A549 (cell line): Measurements from ENCODE around the gene MAP3K20. TPM values are rescaled to one million over a fixed set of nuclear protein-coding genes. Genes with fewer than 3 reads are reported as not detected.

Experiments used
- ATAC-seq, 2 experiments: fragments of 200-7000 bp in 1 of 2; fragments of >200 bp in 1 of 2; cut with Nextera tagmentation in 1 of 2; cut with Tn5 transposase in 1 of 2; 3 replicates each; pipeline versions ENCODE4 v1.8.0 to v1.9.1; 2018 to 2020; ENCODE audit warnings: mild to moderate bottlenecking in 1 of 2, moderate library complexity in 1 of 2
- CTCF ChIA-PET: fragments of 300-600 bp; sonication (Branson Sonifier 250); formaldehyde crosslinking; extraction: SDS; loops from one replicate; lab custom pipeline; 2021; ENCODE audit warnings: antibody characterized with exemption, inconsistent platforms; lab: Yijun Ruan, JAX
- POLR2A ChIA-PET: fragments of 350-600 bp; formaldehyde crosslinking; extraction: SDS; loops from one replicate; lab custom pipeline; 2021; ENCODE audit warnings: antibody characterized with exemption, inconsistent platforms; lab: Yijun Ruan, JAX
- DNase-seq, 2 experiments: peaks; one replicate each; pipeline versions ENCODE4 v3.0.0 to v3.0.0-alpha.2; 2011 to 2016; ENCODE audit warnings: low read depth in 1 of 2, low spot score in 1 of 2
- FAIRE-seq: peaks from 2 replicates; lab custom pipeline; 2011; peaks lifted over from hg19 to GRCh38; lab: Jason Lieb, UNC
- H3K27ac ChIP-seq, 2 experiments: fragments of >200 bp; sonication (Bioruptor Twin); formaldehyde crosslinking; 3 replicates each; pipeline ENCODE4 v1.5.1; 2016 to 2017
- H3K4me1 ChIP-seq: fragments of >200 bp; sonication (Bioruptor Twin); formaldehyde crosslinking; 3 replicates; pipeline ENCODE4 v1.6.1; 2016
- H3K4me2 ChIP-seq: fragments of >200 bp; sonication (Bioruptor Twin); formaldehyde crosslinking; 3 replicates; pipeline ENCODE4 v1.6.1; 2016
- H3K4me3 ChIP-seq: fragments of >200 bp; sonication (Bioruptor Twin); formaldehyde crosslinking; 3 replicates; pipeline ENCODE4 v1.5.1; 2016
- H3K9me3 ChIP-seq: fragments of >200 bp; sonication (Bioruptor Twin); formaldehyde crosslinking; 3 replicates; pipeline ENCODE4 v1.6.1; 2016
- CBX2 ChIP-seq: fragments of 200-600 bp; sonication (generic); IDR thresholded peaks from 2 replicates; pipeline ENCODE4 v1.6.1; 2016; ENCODE audit warnings: low read depth, mild to moderate bottlenecking, borderline replicate concordance
- CBX8 ChIP-seq: fragments of 200-600 bp; sonication (generic); IDR thresholded peaks from 2 replicates; pipeline ENCODE4 v1.6.1; 2016
- CEBPB ChIP-seq, 2 experiments: fragments of >200 bp in 1 of 2; sonication (Bioruptor Twin) in 1 of 2; formaldehyde crosslinking in 1 of 2; IDR thresholded peaks; 2 replicates each; pipeline ENCODE4 v1.6.1; 2012 to 2016
- CHD2 ChIP-seq: fragments of 150-350 bp; IDR thresholded peaks from 2 replicates; pipeline ENCODE4 v1.6.1; 2014; ENCODE audit warnings: low read length; ENCODE audit not compliant: partially characterized antibody
- EHMT2 ChIP-seq: fragments of 200-600 bp; sonication (generic); IDR thresholded peaks from 2 replicates; pipeline ENCODE4 v1.6.1; 2016; ENCODE audit warnings: antibody characterized with exemption, low read depth, mild to moderate bottlenecking, moderate library complexity
- ESRRA ChIP-seq: fragments of 150-350 bp; IDR thresholded peaks from 2 replicates; pipeline ENCODE4 v1.6.1; 2014; ENCODE audit warnings: mild to moderate bottlenecking, low read length, borderline replicate concordance
- FOSB ChIP-seq: fragments of 250-450 bp; sonication (Bioruptor Pico); IDR thresholded peaks from 2 replicates; pipeline ENCODE4 v1.5.0; 2020; ENCODE audit warnings: mild to moderate bottlenecking, moderate library complexity
- GATA3 ChIP-seq: IDR thresholded peaks from 2 replicates; pipeline ENCODE4 v1.6.1; 2012; ENCODE audit warnings: borderline replicate concordance
- HDAC2 ChIP-seq: fragments of 200-600 bp; sonication (generic); IDR thresholded peaks from 2 replicates; pipeline ENCODE4 v1.6.1; 2016
- HOXB13 ChIP-seq: fragments of 250-450 bp; sonication (Bioruptor Pico); IDR thresholded peaks from 2 replicates; pipeline ENCODE4 v1.5.0; 2020; ENCODE audit warnings: low read depth, mild to moderate bottlenecking, moderate library complexity
- JUN ChIP-seq, 2 experiments: fragments of >200 bp; sonication (Bioruptor Twin); formaldehyde crosslinking; IDR thresholded peaks; 2 replicates in 1 of 2; 3 replicates in 1 of 2; pipeline ENCODE4 v1.6.1; 2016 to 2017
- JUNB ChIP-seq: fragments of >200 bp; sonication (Bioruptor Twin); formaldehyde crosslinking; IDR thresholded peaks from 2 replicates; pipeline ENCODE4 v1.6.1; 2016
- MAZ ChIP-seq: fragments of 150-350 bp; IDR thresholded peaks from 2 replicates; pipeline ENCODE4 v1.6.1; 2014; ENCODE audit warnings: antibody characterized with exemption, low read depth, low read length, borderline replicate concordance
- MYC ChIP-seq: IDR thresholded peaks from 2 replicates; pipeline ENCODE4 v1.6.1; 2012; ENCODE audit warnings: mild to moderate bottlenecking, inconsistent platforms, low read length, improper control_type of control experiment, borderline replicate concordance
- NFE2L2 ChIP-seq: fragments of 150-350 bp; conservative IDR thresholded peaks from 2 replicates; pipeline ENCODE4 v1.6.1; 2014; ENCODE audit warnings: low read length
- NR3C1 ChIP-seq: fragments of >200 bp; sonication (Bioruptor Twin); formaldehyde crosslinking; IDR thresholded peaks from 3 replicates; pipeline ENCODE4 v1.6.1; 2017
- PHF8 ChIP-seq: fragments of 200-600 bp; sonication (generic); IDR thresholded peaks from 2 replicates; pipeline ENCODE4 v1.6.1; 2016; ENCODE audit warnings: low read depth, mild to moderate bottlenecking, antibody characterized with exemption, moderate library complexity, borderline replicate concordance
- POLR2A ChIP-seq: IDR thresholded peaks from 2 replicates; pipeline ENCODE4 v1.6.1; 2012; ENCODE audit warnings: mild to moderate bottlenecking, low read length
- RAD21 ChIP-seq, 2 experiments: fragments of >200 bp in 1 of 2; sonication (Bioruptor Twin) in 1 of 2; formaldehyde crosslinking in 1 of 2; IDR thresholded peaks in 1 of 2; conservative IDR thresholded peaks in 1 of 2; 2 replicates in 1 of 2; 3 replicates in 1 of 2; pipeline ENCODE4 v1.6.1; 2012 to 2018; ENCODE audit warnings: inconsistent platforms in 1 of 2
- RARB ChIP-seq: fragments of 250-450 bp; sonication (Bioruptor Pico); IDR thresholded peaks from 2 replicates; pipeline ENCODE4 v1.8.0; 2021; ENCODE audit warnings: mild to moderate bottlenecking, moderate library complexity
- RCOR1 ChIP-seq: fragments of 150-350 bp; IDR thresholded peaks from 2 replicates; pipeline ENCODE4 v1.6.1; 2014; ENCODE audit warnings: antibody characterized with exemption, low read length, low read depth
- RNF2 ChIP-seq: fragments of 200-600 bp; sonication (generic); IDR thresholded peaks from 2 replicates; pipeline ENCODE4 v1.6.1; 2016; ENCODE audit warnings: low read depth, mild to moderate bottlenecking, antibody characterized with exemption, moderate library complexity, borderline replicate concordance
- SMC3 ChIP-seq: fragments of >200 bp; sonication (Bioruptor Twin); formaldehyde crosslinking; IDR thresholded peaks from 3 replicates; pipeline ENCODE4 v1.6.1; 2018; ENCODE audit warnings: inconsistent platforms
- SREBF2 ChIP-seq: fragments of 450-650 bp; IDR thresholded peaks from 2 replicates; pipeline ENCODE4 v1.6.1; 2014; ENCODE audit warnings: mild to moderate bottlenecking, moderate library complexity
- TP53 ChIP-seq: fragments of 250-450 bp; sonication (Bioruptor Pico); IDR thresholded peaks from 2 replicates; pipeline ENCODE4 v1.5.0; 2021; ENCODE audit warnings: mild to moderate bottlenecking, moderate library complexity
- ZFP36 ChIP-seq: fragments of 450-650 bp; IDR thresholded peaks from 2 replicates; pipeline ENCODE4 v1.6.1; 2014; ENCODE audit warnings: borderline replicate concordance; ENCODE audit not compliant: partially characterized antibody
- ZSCAN20 ChIP-seq: fragments of 250-450 bp; sonication (Bioruptor Pico); IDR thresholded peaks from 2 replicates; pipeline ENCODE4 v1.8.0; 2022; ENCODE audit warnings: mild to moderate bottlenecking, moderate library complexity
- WGBS: methylation state at CpG from one replicate; pipeline ENCODE4 v1.1.6; 2017; ENCODE audit errors: missing lambda C conversion rate; 5-methylcytosine and 5-hydroxymethylcytosine counted together
- polyA minus RNA-seq: library from RNA; depleted of rRNA, polyadenylated mRNA; stranded (reverse); fragments of >200 nt; gene quantifications from 2 replicates; pipeline ENCODE4 v1.2.3, GENCODE V29; 2011; rRNA and poly(A)+ RNA removed
- polyA plus RNA-seq, 4 experiments: library from polyadenylated mRNA; depleted of rRNA in 3 of 4; stranded (reverse); fragments of >200 nt; fragmentation: RNase III in 1 of 4; extraction: RNeasy Plus Mini Kit Qiagen cat#74134 plus additional on column Dnase treatment in 1 of 4; gene quantifications; 2 replicates in 3 of 4; 3 replicates in 1 of 4; pipeline ENCODE4 v1.2.3, GENCODE V29; 2011 to 2017
- TF ChIP-seq, protein P1 (sequence below): fragments of >200 bp; sonication (Bioruptor Twin); formaldehyde crosslinking; IDR thresholded peaks from 3 replicates; pipeline ENCODE4 v1.6.1; 2016
- TF ChIP-seq, protein P2 (sequence below): IDR thresholded peaks from 2 replicates; pipeline ENCODE4 v1.6.1; 2012
- TF ChIP-seq, protein P3 (sequence below): IDR thresholded peaks from 2 replicates; pipeline ENCODE4 v1.6.1; 2012
- TF ChIP-seq, protein P4 (sequence below): fragments of 250-450 bp; sonication (Bioruptor Pico); IDR thresholded peaks from 2 replicates; pipeline ENCODE4 v1.5.0; 2020; ENCODE audit warnings: low read depth, mild to moderate bottlenecking, moderate library complexity
- TF ChIP-seq, protein P5 (sequence below): fragments of 450-650 bp; IDR thresholded peaks from 2 replicates; pipeline ENCODE4 v1.6.1; 2014; ENCODE audit warnings: antibody characterized with exemption
- TF ChIP-seq, protein P6 (sequence below): fragments of >200 bp; sonication (Bioruptor Twin); formaldehyde crosslinking; IDR thresholded peaks from 3 replicates; pipeline ENCODE4 v1.5.1; 2016
- TF ChIP-seq, protein P7 (sequence below): IDR thresholded peaks from 2 replicates; pipeline ENCODE4 v1.6.1; 2012; ENCODE audit warnings: low read depth, borderline replicate concordance

MAP3K20 gene
- polyA plus RNA-seq (2011; rRNA removed) (76.7 and 80.7 TPM in 2 replicates), polyA plus RNA-seq (2017; fragmentation: RNase III; extraction: RNeasy Plus Mini Kit Qiagen cat#74134 plus additional on column Dnase treatment) (34.1 to 34.7 TPM (median 34.2 TPM) in 3 replicates), polyA minus RNA-seq (52.0 and 55.0 TPM in 2 replicates)
- 13.8 and 14.9 TPM in 2 replicates for polyA plus RNA-seq (2012; cell fraction: cytosol; rRNA removed)
- polyA plus RNA-seq (2012; cell fraction: nucleus; rRNA removed), result 6.8 and 8.7 TPM in 2 replicates

DNA sequence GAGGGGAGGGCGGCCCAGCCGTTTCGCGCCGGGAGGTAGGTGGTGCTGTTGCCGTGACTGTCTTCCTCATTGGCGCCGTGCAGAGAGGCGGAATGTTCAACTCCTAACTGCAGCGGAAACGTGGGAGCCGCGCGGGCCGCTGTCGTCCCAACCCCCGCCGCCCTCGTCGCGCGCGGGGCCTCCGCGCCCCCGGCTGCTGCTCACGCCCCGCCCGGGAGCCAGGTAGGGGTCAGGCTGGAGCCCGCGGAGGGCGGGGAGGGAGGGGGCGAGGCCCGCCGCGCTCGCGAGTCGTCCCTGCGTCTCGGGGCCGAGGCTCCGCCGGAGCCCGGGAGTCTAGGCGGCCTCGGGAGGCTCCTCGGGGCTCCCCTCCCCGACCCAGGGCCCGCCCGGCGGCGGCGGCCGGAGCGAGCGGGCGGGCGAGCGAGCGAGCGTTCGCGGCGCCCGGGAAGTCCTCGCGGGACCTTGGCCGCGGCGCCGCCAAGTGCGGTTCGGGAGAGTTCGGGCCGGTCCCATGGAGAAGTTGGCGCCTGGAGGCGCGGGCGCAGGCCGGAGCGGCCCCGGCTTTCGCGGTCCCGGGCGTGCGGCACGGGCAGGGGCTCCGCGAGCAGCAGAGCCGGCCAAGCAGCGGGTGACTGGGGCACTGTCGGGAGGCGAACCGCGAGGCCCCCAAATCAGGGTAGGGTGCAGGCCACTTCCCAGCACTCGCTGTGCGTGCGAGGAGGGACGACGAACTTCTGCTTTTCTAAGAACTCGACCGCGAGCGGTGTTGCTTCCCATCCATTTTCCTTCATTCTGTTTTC, at the start of gene MAP3K20:
Gene MAP3K20 (plus strand): TSS at position 66 of the 800 bp plus-strand sequence. CDS start 15,186 bp downstream, outside the sequence.
- Histone ChIP-seq H3K27ac (peak within 1 kb of the TSS; percentile 94 to 98), H3K4me1 (peaks cover 36% of the 10 kb centered on the region), H3K4me2 (peak within 1 kb of the TSS; percentile 98), H3K4me3 (peak within 1 kb of the TSS; percentile 88), H3K9me3 (no peaks in the 10 kb centered on the region)
- WGBS, result 0% methylated on average over 20 of the region's 106 CpGs
- no peak for FAIRE-seq
- POLR2A ChIA-PET, result interaction anchor here (0.6 to 1.3 kb wide), 2 partner anchors 44 to 84 kb away, joined by 4 read pairs; no protein-coding TSS in a partner anchor
- ATAC-seq, result peak; percentile 80 to 84
- CTCF ChIA-PET, result interaction anchor here (0.7 to 1.6 kb wide), 6 partner anchors 15 to 135 kb away, joined by 3 to 6 read pairs (median 4); no protein-coding TSS in a partner anchor
- peak in 1 of 2 experiments; percentile 77 for DNase-seq
- TF ChIP-seq, protein P1, sequence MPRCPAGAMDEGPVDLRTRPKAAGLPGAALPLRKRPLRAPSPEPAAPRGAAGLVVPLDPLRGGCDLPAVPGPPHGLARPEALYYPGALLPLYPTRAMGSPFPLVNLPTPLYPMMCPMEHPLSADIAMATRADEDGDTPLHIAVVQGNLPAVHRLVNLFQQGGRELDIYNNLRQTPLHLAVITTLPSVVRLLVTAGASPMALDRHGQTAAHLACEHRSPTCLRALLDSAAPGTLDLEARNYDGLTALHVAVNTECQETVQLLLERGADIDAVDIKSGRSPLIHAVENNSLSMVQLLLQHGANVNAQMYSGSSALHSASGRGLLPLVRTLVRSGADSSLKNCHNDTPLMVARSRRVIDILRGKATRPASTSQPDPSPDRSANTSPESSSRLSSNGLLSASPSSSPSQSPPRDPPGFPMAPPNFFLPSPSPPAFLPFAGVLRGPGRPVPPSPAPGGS, result peak; percentile 42; the same call in 2 of the 3 replicates
- TF ChIP-seq NFE2L2 (no peak), HDAC2 (no peak), ZFP36 (no peak), RCOR1 (no peak), PHF8 (peak; percentile 18; the same call in 1 of the 2 replicates), CHD2 (no peak), HOXB13 (CRISPR knock-in tag) (no peak), SREBF2 (no peak), RAD21 (conservative IDR thresholded peaks at IDR 0.05 in 1 of 2, IDR thresholded peaks at IDR 0.05 in 1 of 2) (peak; percentile 60 to 76), ZSCAN20 (no peak), SMC3 (peak; percentile 63), CBX8 (no peak), FOSB (CRISPR knock-in tag) (no peak), JUN (IDR thresholded peaks at IDR 0.05) (peak; percentile 76 to 79; a peak in 3 of 5 replicates), EHMT2 (no peak), RNF2 (no peak), POLR2A (peak; percentile 60), GATA3 (no peak; the same call in 1 of the 2 replicates), ESRRA (no peak), CBX2 (no peak), CEBPB (IDR thresholded peaks at IDR 0.05) (no peak), JUNB (no peak), MYC (no peak), TP53 (CRISPR knock-in tag) (0 out of 2 replicates have a peak, but pooled peaks have one; percentile 3), NR3C1 (no peak), RARB (CRISPR knock-in tag) (no peak), MAZ (no peak)
- TF ChIP-seq, protein P2, sequence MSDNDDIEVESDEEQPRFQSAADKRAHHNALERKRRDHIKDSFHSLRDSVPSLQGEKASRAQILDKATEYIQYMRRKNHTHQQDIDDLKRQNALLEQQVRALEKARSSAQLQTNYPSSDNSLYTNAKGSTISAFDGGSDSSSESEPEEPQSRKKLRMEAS, result peak; percentile 73
- TF ChIP-seq, protein P3, sequence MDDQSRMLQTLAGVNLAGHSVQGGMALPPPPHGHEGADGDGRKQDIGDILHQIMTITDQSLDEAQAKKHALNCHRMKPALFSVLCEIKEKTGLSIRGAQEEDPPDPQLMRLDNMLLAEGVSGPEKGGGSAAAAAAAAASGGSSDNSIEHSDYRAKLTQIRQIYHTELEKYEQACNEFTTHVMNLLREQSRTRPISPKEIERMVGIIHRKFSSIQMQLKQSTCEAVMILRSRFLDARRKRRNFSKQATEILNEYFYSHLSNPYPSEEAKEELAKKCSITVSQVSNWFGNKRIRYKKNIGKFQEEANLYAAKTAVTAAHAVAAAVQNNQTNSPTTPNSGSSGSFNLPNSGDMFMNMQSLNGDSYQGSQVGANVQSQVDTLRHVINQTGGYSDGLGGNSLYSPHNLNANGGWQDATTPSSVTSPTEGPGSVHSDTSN, result no peak
- TF ChIP-seq, protein P4, sequence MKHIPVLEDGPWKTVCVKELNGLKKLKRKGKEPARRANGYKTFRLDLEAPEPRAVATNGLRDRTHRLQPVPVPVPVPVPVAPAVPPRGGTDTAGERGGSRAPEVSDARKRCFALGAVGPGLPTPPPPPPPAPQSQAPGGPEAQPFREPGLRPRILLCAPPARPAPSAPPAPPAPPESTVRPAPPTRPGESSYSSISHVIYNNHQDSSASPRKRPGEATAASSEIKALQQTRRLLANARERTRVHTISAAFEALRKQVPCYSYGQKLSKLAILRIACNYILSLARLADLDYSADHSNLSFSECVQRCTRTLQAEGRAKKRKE (CRISPR knock-in tag), result no peak
- TF ChIP-seq, protein P5, sequence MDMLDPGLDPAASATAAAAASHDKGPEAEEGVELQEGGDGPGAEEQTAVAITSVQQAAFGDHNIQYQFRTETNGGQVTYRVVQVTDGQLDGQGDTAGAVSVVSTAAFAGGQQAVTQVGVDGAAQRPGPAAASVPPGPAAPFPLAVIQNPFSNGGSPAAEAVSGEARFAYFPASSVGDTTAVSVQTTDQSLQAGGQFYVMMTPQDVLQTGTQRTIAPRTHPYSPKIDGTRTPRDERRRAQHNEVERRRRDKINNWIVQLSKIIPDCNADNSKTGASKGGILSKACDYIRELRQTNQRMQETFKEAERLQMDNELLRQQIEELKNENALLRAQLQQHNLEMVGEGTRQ, result no peak
- TF ChIP-seq, protein P6, sequence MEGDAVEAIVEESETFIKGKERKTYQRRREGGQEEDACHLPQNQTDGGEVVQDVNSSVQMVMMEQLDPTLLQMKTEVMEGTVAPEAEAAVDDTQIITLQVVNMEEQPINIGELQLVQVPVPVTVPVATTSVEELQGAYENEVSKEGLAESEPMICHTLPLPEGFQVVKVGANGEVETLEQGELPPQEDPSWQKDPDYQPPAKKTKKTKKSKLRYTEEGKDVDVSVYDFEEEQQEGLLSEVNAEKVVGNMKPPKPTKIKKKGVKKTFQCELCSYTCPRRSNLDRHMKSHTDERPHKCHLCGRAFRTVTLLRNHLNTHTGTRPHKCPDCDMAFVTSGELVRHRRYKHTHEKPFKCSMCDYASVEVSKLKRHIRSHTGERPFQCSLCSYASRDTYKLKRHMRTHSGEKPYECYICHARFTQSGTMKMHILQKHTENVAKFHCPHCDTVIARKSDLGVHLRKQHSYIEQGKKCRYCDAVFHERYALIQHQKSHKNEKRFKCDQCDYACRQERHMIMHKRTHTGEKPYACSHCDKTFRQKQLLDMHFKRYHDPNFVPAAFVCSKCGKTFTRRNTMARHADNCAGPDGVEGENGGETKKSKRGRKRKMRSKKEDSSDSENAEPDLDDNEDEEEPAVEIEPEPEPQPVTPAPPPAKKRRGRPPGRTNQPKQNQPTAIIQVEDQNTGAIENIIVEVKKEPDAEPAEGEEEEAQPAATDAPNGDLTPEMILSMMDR, result peak; percentile 48; the same call in 2 of the 3 replicates
- TF ChIP-seq, protein P7, sequence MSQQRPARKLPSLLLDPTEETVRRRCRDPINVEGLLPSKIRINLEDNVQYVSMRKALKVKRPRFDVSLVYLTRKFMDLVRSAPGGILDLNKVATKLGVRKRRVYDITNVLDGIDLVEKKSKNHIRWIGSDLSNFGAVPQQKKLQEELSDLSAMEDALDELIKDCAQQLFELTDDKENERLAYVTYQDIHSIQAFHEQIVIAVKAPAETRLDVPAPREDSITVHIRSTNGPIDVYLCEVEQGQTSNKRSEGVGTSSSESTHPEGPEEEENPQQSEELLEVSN, result peak; percentile 42; the same call in 1 of the 2 replicates
